BLaER1 treated with 17β-estradiol and CSF1 and Interleukin-3, amounts not matched to agents 10 nM and 100 nM (cell line): Measurements from ENCODE around the gene TXNL4A.

ENCODE experiments used
- H3K27ac ChIP-seq, 11 experiments: shearing (Covaris generic); formaldehyde crosslinking; 2 replicates each; pipeline ENCODE4 v1.8.1; 2022
- H3K27me3 ChIP-seq, 11 experiments: shearing (Covaris generic); formaldehyde crosslinking; 2 replicates each; pipeline ENCODE4 v1.8.1; 2022
- H3K36me3 ChIP-seq, 11 experiments: shearing (Covaris generic); formaldehyde crosslinking; 2 replicates each; pipeline ENCODE4 v1.8.1; 2022
- H3K4me1 ChIP-seq, 10 experiments: shearing (Covaris generic); formaldehyde crosslinking; 2 replicates each; pipeline ENCODE4 v1.8.1; 2022
- H3K4me2 ChIP-seq, 11 experiments: shearing (Covaris generic); formaldehyde crosslinking; 2 replicates each; pipeline ENCODE4 v1.8.1; 2022
- H3K4me3 ChIP-seq, 10 experiments: shearing (Covaris generic); formaldehyde crosslinking; 2 replicates each; pipeline ENCODE4 v1.8.1; 2022
- H3K9ac ChIP-seq, 11 experiments: shearing (Covaris generic); formaldehyde crosslinking; 2 replicates each; pipeline ENCODE4 v1.8.1; 2022
- H3K9me3 ChIP-seq, 11 experiments: shearing (Covaris generic); formaldehyde crosslinking; replicated peaks in 1 of 11; 2 replicates each; pipeline ENCODE4 v1.8.1; 2022
- H4K20me1 ChIP-seq, 11 experiments: shearing (Covaris generic); formaldehyde crosslinking; 2 replicates each; pipeline ENCODE4 v1.8.1; 2022
- Cebpa-rat ChIP-seq, 11 experiments: shearing (Covaris generic); IDR thresholded peaks; 2 replicates each; pipeline ENCODE4 v1.8.1; 2022

The TXNL4A gene

DNA sequence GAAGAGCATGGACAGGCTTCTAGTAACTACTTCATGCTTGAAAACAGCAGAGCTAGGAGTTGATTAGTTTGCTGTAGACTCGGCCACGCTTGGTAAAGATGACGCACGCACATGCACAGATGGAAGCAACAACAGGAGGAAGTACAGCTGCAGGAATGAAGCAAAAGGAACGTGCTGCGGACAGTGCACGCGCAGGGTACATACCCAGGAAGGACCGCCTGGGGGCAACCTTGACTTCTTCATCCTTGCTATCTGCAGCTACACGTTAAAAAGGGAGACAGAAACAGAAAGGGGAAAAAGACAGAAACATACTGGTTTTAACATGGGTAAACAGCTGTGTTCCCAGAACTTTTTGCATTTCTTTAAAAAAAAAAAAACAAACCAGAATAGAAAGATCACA lies 54.6 kb downstream of the TXNL4A start:
- Histone ChIP-seq H3K4me1 (peaks cover 22 to 45% (median 28%) of the 10 kb centered on the region in 10 experiments), H3K36me3 (peaks cover 77 to 99% (median 91%) of the 10 kb centered on the region in 11 experiments), H4K20me1 (peaks cover 48 to 71% (median 60%) of the 10 kb centered on the region in 11 experiments), H3K4me3 (peak overlapping the region in 1 of 10 experiments; percentile 2; a peak in 1 of 20 replicates), H3K27ac (0 out of 22 replicates have a peak overlapping the region, but pooled peaks of 1 of the 11 experiments have one; percentile 12), H3K9ac (no peak overlapping the region), H3K9me3 (peaks cover 43 to 83% (median 66%) of the 10 kb centered on the region in 11 experiments), H3K27me3 (no peaks in the 10 kb centered on the region), H3K4me2 (peak overlapping the region in 10 of 11 experiments; percentile 49 to 87 (median 76); a peak in 14 of 22 replicates)
- TF ChIP-seq Cebpa-rat (IDR thresholded peaks at IDR 0.05) = no peak

DNA sequence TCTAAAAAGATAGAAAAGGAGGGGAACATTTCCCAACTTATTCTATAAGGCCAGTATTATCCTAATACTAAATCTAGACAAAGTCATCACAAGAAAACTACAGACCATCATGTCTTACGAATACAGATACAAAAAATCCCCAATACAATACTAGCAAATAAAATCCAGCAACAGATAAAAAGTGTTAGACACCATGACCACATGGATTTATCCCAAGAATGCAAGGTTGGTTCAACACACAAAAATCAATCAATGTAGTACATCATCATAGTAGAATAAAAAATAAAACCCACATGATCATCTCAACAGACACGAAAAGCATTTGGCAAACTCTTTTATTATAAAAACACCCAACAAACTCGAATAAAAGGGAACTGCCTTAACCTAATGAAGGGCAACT lies 55.5 kb downstream of the TXNL4A start:
- no peak overlapping the region for H3K4me3 ChIP-seq
- H3K9me3 ChIP-seq = peaks cover 43 to 78% (median 60%) of the 10 kb centered on the region in 11 experiments
- peaks cover 22 to 45% (median 29%) of the 10 kb centered on the region in 10 experiments for H3K4me1 ChIP-seq
- H3K27me3 ChIP-seq = no peaks in the 10 kb centered on the region
- TF ChIP-seq Cebpa-rat (IDR thresholded peaks at IDR 0.05) = no peak
- H4K20me1 ChIP-seq = peaks cover 48 to 71% (median 60%) of the 10 kb centered on the region in 11 experiments
- peaks cover 77 to 99% (median 91%) of the 10 kb centered on the region in 11 experiments for H3K36me3 ChIP-seq
- no peak overlapping the region for H3K27ac ChIP-seq
- no peak overlapping the region for H3K9ac ChIP-seq
- peak overlapping the region in 2 of 11 experiments; percentile 76 to 85; a peak in 2 of 22 replicates for H3K4me2 ChIP-seq

DNA sequence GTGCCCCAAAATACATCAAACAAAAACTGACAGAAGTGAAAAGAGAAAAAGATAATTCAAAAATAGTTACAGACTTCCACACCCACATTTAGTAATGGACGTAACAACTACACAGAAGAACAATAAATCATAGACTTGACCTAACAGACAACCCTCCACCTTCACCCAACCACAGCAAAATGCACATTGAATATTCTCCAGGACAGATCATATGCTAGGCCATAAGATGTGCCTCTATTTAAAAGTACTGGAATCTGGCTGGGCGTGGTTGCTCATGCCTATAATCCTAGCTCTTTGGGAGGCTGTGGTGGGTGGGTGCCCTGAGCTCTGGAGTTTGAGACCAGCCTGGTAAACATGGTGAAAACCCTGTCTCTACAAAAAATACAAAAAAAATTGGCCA lies 56.9 kb downstream of the TXNL4A start:
- Histone ChIP-seq H3K36me3 (peaks cover 77 to 99% (median 91%) of the 10 kb centered on the region in 11 experiments), H4K20me1 (peaks cover 48 to 71% (median 60%) of the 10 kb centered on the region in 11 experiments), H3K9ac (no peak overlapping the region)

DNA sequence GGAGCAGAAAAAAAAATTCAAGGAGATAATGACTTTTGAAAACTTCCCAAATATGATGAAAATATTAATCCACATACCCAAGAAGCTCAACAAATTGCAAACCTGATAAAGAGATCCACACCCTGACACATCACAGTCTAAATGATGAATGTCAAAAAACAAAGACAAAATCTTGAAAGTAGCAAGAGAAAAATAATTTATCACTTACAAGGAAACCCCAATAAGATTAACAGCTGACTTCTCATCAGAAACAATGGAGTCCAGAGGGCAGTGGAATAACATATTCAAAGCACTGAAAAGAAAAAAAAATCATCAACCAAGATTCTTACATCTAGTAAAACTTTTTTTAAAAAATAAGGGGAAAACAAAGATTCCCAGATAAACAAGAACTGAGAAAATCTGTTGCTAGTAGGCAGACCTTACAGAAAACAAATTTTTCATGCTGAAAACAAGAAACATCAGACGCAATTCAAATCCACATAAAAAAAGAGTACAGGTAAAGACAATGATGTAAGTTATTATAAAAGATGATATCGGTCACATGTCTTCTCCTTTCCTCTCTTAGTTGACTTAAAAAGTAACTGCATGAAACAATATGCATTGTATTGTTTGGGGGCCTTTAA lies 58.2 kb downstream of the TXNL4A start:
- Histone ChIP-seq H3K4me1 (peaks cover 12 to 24% (median 17%) of the 10 kb centered on the region in 10 experiments), H4K20me1 (peaks cover 48 to 71% (median 60%) of the 10 kb centered on the region in 11 experiments), H3K9ac (no peak overlapping the region), H3K9me3 (peaks cover 43 to 57% (median 53%) of the 10 kb centered on the region in 11 experiments), H3K27me3 (no peaks in the 10 kb centered on the region), H3K36me3 (peaks cover 74 to 99% (median 89%) of the 10 kb centered on the region in 11 experiments), H3K4me3 (peak overlapping the region in 1 of 10 experiments; percentile 3; a peak in 2 of 20 replicates), H3K27ac (no peak overlapping the region), H3K4me2 (no peak overlapping the region)
- TF ChIP-seq Cebpa-rat (IDR thresholded peaks at IDR 0.05) = no peak

More for the DNA sequence above, 56.9 kb downstream of the TXNL4A start:
- no peak for TF ChIP-seq Cebpa-rat (IDR thresholded peaks at IDR 0.05)
- Histone ChIP-seq H3K4me2 (no peak overlapping the region), H3K27ac (no peak overlapping the region), H3K27me3 (no peaks in the 10 kb centered on the region), H3K4me1 (peaks cover 22 to 37% (median 29%) of the 10 kb centered on the region in 10 experiments), H3K4me3 (peak overlapping the region in 1 of 10 experiments; percentile 16; a peak in 1 of 20 replicates), H3K9me3 (peaks cover 43 to 65% (median 53%) of the 10 kb centered on the region in 11 experiments)

DNA sequence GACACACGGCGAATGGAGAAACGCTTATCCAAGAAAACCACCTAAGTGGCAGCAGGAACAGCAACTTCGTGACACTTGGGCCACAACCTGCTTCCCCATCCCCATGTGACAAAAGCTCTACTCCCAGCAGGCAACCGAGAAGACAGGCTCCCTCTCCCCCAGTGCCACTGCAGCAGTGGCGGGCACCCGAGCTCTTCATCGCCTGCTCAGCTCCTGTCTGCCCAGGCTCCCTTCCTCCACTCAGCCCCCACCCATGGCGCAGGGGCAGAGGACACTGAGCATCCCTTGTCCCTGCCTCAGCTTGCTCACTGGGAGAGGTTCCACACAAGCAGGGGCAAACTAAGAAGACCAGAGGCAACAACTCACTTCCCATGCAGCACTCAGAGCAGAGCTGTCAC lies 59.8 kb downstream of the TXNL4A start:
- Histone ChIP-seq H3K36me3 (peaks cover 90 to 100% (median 98%) of the 10 kb centered on the region in 11 experiments), H3K4me3 (no peak overlapping the region), H3K9me3 (peaks cover 43 to 58% (median 52%) of the 10 kb centered on the region in 11 experiments), H3K27me3 (no peaks in the 10 kb centered on the region), H3K4me1 (peaks cover 0 to 8% (median 1%) of the 10 kb centered on the region in 10 experiments; a peak in 9 of 20 replicates), H4K20me1 (peaks cover 52 to 70% (median 59%) of the 10 kb centered on the region in 11 experiments), H3K4me2 (no peak overlapping the region), H3K9ac (no peak overlapping the region), H3K27ac (no peak overlapping the region)
- no peak for TF ChIP-seq Cebpa-rat (IDR thresholded peaks at IDR 0.05)

DNA sequence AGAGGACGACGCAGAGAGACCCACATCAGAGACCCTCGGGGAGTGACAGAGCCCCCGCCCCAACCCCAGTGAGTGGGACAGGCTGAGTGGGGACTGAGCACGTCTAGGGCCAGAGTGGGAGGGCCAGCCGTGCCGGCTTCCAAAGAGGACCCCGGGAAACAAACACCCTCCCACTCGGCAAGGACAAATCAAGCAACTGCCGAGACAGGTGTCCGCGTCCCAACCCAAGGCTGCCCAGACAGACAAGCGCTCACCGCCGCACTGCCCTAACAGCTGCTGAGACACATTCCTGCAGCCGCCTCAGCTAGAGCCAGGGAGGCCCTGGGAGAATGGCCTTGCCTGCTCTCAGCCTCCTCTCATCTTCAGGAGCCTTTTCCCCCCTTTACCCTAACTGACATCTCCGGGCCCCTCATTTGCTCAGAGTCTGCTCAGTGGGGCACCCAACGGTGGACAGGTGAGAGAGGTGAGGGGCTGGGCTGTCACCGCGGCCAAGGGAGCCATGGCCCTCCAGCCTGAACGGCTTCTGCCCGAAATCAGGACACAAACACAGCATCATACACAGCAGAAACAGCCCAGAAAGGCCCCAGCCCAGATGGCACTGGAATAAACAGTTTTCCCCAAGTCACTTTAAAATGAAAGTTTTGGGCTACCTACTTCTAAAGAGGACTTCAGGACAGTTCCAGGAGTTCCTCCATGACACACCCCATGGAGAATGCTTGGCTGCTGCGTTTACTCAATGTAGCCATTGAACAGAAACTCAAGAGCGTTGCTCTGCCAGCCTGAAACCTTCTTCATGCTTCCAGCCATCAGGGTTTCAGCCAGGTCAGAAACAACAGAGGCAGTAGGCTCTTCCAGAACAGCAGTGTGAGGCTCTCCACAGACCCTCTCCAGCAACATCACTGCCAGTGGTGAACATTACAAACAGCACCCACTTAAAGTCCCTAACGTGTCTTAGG lies 60.5 kb downstream of the TXNL4A start:
- Histone ChIP-seq H3K4me2 (no peak overlapping the region), H3K9ac (no peak overlapping the region), H3K9me3 (peaks cover 39 to 51% (median 45%) of the 10 kb centered on the region in 11 experiments), H3K36me3 (peaks cover 88 to 97% (median 95%) of the 10 kb centered on the region in 11 experiments), H3K27me3 (no peaks in the 10 kb centered on the region), H3K4me3 (no peak overlapping the region), H3K27ac (no peak overlapping the region), H4K20me1 (peaks cover 53 to 67% (median 61%) of the 10 kb centered on the region in 11 experiments), H3K4me1 (peaks cover 0 to 6% (median 0%) of the 10 kb centered on the region in 10 experiments; a peak in 2 of 20 replicates)
- TF ChIP-seq Cebpa-rat (IDR thresholded peaks at IDR 0.05) = no peak

DNA sequence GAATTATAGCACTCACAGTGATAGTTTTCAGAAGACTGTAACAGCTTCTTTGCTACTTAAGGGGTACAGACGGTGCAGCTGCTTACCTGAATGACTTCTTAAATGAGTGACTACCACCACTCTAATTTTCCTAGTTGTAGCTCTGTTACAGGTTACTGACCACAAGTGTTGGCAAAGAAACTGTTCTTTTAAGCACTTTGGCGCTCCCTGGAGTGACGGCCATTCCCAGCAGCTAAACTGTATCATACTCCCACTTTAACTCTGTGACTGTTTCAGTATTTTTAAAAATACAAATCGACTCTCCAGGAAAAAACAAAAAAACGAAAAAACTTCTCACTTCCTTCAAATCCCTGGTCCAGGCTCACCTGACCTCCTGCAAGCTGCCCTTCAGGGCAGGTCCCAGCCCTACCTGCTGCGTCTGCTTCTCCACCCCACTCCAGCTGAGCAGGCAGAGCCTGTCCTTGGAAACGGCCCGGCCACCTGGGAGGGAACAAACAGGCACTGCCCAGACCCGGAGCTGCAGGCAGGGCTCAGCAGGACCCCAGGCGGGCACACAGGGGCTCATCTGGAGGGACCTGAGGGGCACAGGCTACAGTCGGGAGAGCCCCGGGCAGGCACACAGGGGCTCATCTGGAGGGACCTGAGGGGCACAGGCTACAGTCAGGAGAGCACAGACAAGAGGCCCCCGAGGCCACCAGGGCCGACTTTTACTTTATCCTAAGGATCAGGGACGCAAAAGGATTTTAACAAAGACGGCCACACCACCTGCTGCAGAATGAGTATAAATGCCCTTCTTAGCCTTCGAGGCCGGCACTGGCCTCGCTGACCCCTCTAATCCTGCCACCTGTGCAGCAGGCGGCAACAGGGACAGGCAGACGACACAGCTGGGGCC lies 61.4 kb downstream of the TXNL4A start:
- no peaks in the 10 kb centered on the region for H3K27me3 ChIP-seq
- H3K27ac ChIP-seq = no peak overlapping the region
- peaks cover 29 to 42% (median 36%) of the 10 kb centered on the region in 11 experiments for H3K9me3 ChIP-seq
- H3K36me3 ChIP-seq = peaks cover 89 to 95% (median 92%) of the 10 kb centered on the region in 11 experiments
- no peak overlapping the region for H3K9ac ChIP-seq
- no peak for TF ChIP-seq Cebpa-rat (IDR thresholded peaks at IDR 0.05)
- peaks cover 55 to 71% (median 61%) of the 10 kb centered on the region in 11 experiments for H4K20me1 ChIP-seq
- no peak overlapping the region for H3K4me2 ChIP-seq
- H3K4me1 ChIP-seq = 0 out of 20 replicates have a peak, but pooled peaks cover 0 to 6% (median 0%) of the 10 kb centered on the region in 10 experiments
- H3K4me3 ChIP-seq = no peak overlapping the region

DNA sequence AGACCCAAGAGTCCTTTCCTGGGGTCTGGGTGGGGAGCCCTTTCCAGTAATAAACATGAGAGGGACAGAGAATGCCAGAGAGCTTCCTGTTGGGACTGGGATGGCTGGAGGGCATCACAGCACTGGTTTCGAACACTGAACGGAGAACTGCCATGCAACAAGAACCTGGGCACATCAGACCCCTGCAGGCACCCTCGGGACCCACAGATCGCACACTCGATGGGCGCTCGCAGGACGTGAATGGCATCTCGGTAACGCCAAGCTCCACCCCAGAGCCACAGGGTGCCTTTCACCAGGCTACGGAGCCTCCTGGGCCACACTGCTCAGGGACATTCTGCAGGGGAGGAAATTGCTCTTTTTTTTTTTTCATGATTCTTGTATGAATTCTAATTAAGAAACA lies 62.1 kb downstream of the TXNL4A start:
- no peak overlapping the region for H3K27ac ChIP-seq
- no peak overlapping the region for H3K4me2 ChIP-seq
- H3K27me3 ChIP-seq = no peaks in the 10 kb centered on the region
- H4K20me1 ChIP-seq = peaks cover 55 to 70% (median 63%) of the 10 kb centered on the region in 11 experiments
- peaks cover 85 to 91% (median 89%) of the 10 kb centered on the region in 11 experiments for H3K36me3 ChIP-seq
- H3K9ac ChIP-seq = no peak overlapping the region
- H3K4me3 ChIP-seq = no peak overlapping the region
- H3K9me3 ChIP-seq = peaks cover 23 to 36% (median 29%) of the 10 kb centered on the region in 11 experiments
- no peak for TF ChIP-seq Cebpa-rat (IDR thresholded peaks at IDR 0.05)
- H3K4me1 ChIP-seq = 0 out of 20 replicates have a peak, but pooled peaks cover 0 to 4% (median 0%) of the 10 kb centered on the region in 10 experiments
